RWPE2 (cell line): ENCODE results near the gene LRMDA.
"Not testable (repeated sequence)": the region's sequence is repeated elsewhere in the genome, so short reads cannot be mapped to it uniquely, and the experiment has no call there.

Experiments
- ATAC-seq: fragments of 200-7000 bp; cut with Tn5 transposase; 3 replicates; pipeline ENCODE4 v1.9.1; 2021; ENCODE audit warnings: low read depth
- DNase-seq: peaks from one replicate; pipeline ENCODE4 v3.0.0-alpha.2; 2020; ENCODE audit warnings: low spot score
- H3K27ac ChIP-seq: fragments of 450-650 bp; 2 replicates; pipeline ENCODE4 v1.5.1; 2017; ENCODE audit warnings: mild to moderate bottlenecking; ENCODE audit not compliant: poor library complexity, severe bottlenecking
- H3K27me3 ChIP-seq: fragments of 250-450 bp; sonication (Bioruptor Pico); 2 replicates; pipeline ENCODE4 v1.5.1; 2021; ENCODE audit warnings: mild to moderate bottlenecking, moderate library complexity; ENCODE audit not compliant: insufficient read depth, poor library complexity, severe bottlenecking
- H3K36me3 ChIP-seq: fragments of 250-450 bp; sonication (Bioruptor Pico); 2 replicates; pipeline ENCODE4 v1.5.1; 2020; ENCODE audit warnings: low read depth, mild to moderate bottlenecking, moderate library complexity
- H3K4me1 ChIP-seq: fragments of 250-450 bp; sonication (Bioruptor Pico); 2 replicates; pipeline ENCODE4 v1.5.1; 2021; ENCODE audit warnings: mild to moderate bottlenecking, moderate library complexity; ENCODE audit not compliant: insufficient read depth, poor library complexity, severe bottlenecking
- H3K4me3 ChIP-seq: fragments of 250-450 bp; sonication (Bioruptor Pico); 2 replicates; pipeline ENCODE4 v1.5.1; 2021; ENCODE audit warnings: mild to moderate bottlenecking, moderate library complexity; ENCODE audit not compliant: severe bottlenecking
- H3K9me3 ChIP-seq: fragments of 250-450 bp; sonication (Bioruptor Pico); 2 replicates; pipeline ENCODE4 v1.5.1; 2021; ENCODE audit warnings: mild to moderate bottlenecking, moderate library complexity; ENCODE audit not compliant: severe bottlenecking
- CTCF ChIP-seq: fragments of 450-650 bp; IDR thresholded peaks from one replicate; pipeline ENCODE4 v1.5.1; 2017; ENCODE audit warnings: mild to moderate bottlenecking, moderate library complexity; ENCODE audit not compliant: poor library complexity, severe bottlenecking

Gene LRMDA

GRCh38 chr10:75600833-75601232 is 169.4 kb downstream of the LRMDA start:
- Histone ChIP-seq H3K36me3 (no peaks in the 10 kb centered on the region), H3K9me3 (no peaks in the 10 kb centered on the region), H3K4me3 (no peak overlapping the region), H3K4me1 (no peaks in the 10 kb centered on the region), H3K27me3 (peaks cover 15% of the 10 kb centered on the region), H3K27ac (no peak overlapping the region)
- TF ChIP-seq CTCF: no peak
- no peak for DNase-seq
- no peak for ATAC-seq

- no peak for TF ChIP-seq CTCF
- no peak overlapping the region for H3K4me3 ChIP-seq
- H3K27ac ChIP-seq: no peak overlapping the region
- peaks cover 20% of the 10 kb centered on the region for H3K27me3 ChIP-seq
- no peaks in the 10 kb centered on the region for H3K36me3 ChIP-seq
- DNase-seq (no peak), ATAC-seq (no peak)
- no peaks in the 10 kb centered on the region for H3K9me3 ChIP-seq
- H3K4me1 ChIP-seq: no peaks in the 10 kb centered on the region
Observed at GRCh38 chr10:75602341-75602740, 170.9 kb downstream of the LRMDA start.

- Histone ChIP-seq H3K27me3 (peaks cover 20% of the 10 kb centered on the region), H3K4me3 (no peak overlapping the region), H3K27ac (no peak overlapping the region), H3K36me3 (no peaks in the 10 kb centered on the region), H3K9me3 (no peaks in the 10 kb centered on the region), H3K4me1 (no peaks in the 10 kb centered on the region)
- no peak for TF ChIP-seq CTCF
- DNase-seq (no peak), ATAC-seq (no peak)
Observed at GRCh38 chr10:75605096-75605495, 173.7 kb downstream of the LRMDA start.

DNA sequence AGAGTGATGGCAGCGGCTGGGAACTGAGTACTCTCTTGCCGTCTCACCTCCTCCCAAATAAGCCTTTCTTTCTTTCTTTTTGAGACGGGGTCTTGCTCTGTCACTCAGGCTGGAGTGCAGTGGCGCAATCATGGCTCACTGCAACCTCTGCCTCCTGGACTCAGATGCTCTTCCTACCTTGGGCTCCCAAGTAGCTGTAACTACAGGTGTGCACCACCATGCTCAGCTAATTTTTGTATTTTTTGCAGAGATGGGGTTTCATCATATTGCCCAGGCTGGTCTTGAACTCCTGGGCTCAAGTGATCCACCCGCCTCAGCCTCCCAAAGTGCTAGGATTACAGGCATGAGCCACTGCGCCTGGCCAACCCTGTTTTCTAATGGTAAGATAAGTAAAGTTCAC is 174.4 kb downstream of the LRMDA start:
- ATAC-seq: not testable (repeated sequence)
- peaks cover 20% of the 10 kb centered on the region for H3K27me3 ChIP-seq

GRCh38 chr10:75606203-75606779 is 174.9 kb downstream of the LRMDA start:
- H3K4me3 ChIP-seq: no peak overlapping the region
- no peak for DNase-seq
- no peaks in the 10 kb centered on the region for H3K4me1 ChIP-seq
- no peak for ATAC-seq
- H3K27ac ChIP-seq: no peak overlapping the region
- no peak for TF ChIP-seq CTCF
- no peaks in the 10 kb centered on the region for H3K9me3 ChIP-seq
- H3K27me3 ChIP-seq: peaks cover 20% of the 10 kb centered on the region
- no peaks in the 10 kb centered on the region for H3K36me3 ChIP-seq

More for the DNA sequence above, 174.4 kb downstream of the LRMDA start:
- not testable (repeated sequence) for H3K4me1 ChIP-seq, H3K4me3 ChIP-seq, H3K27ac ChIP-seq, H3K9me3 ChIP-seq, DNase-seq, H3K36me3 ChIP-seq
